Skin of body (tissue), 2 donors: ENCODE results near the gene TBC1D10A. TPM values are rescaled to one million over a fixed set of nuclear protein-coding genes. Genes with fewer than 3 reads are reported as not detected.

Source experiments
- DNase-seq: peaks from one replicate; lab custom pipeline; 2025; lab: John Stamatoyannopoulos, UW
- total RNA-seq: library from RNA; depleted of rRNA; stranded (reverse); fragments of >200 nt; gene quantifications from one replicate; pipeline ENCODE4 v1.2.3, GENCODE V29; 2014

The TBC1D10A gene
- 10.8 TPM for total RNA-seq

GRCh38 chr22:30326706-30327362 lies at the start of gene TBC1D10A:
Gene TBC1D10A (minus strand): TSS chr22:30326941. CDS start chr22:30326881, 60 bp downstream.
- peak; percentile 83 for DNase-seq

GRCh38 chr22:30375312-30375849 lies 48.6 kb upstream of the TBC1D10A start:
- DNase-seq = no peak

- no peak for DNase-seq
Observed at GRCh38 chr22:30373331-30374325, 46.9 kb upstream of the TBC1D10A start.

GRCh38 chr22:30372915-30373314 lies 46.2 kb upstream of the TBC1D10A start:
- DNase-seq = no peak

GRCh38 chr22:30371981-30372380 lies 45.2 kb upstream of the TBC1D10A start:
- DNase-seq = no peak

GRCh38 chr22:30371321-30371720 lies 44.6 kb upstream of the TBC1D10A start:
- DNase-seq = no peak

- DNase-seq = no peak
Observed at GRCh38 chr22:30370641-30371230, 44.0 kb upstream of the TBC1D10A start.

GRCh38 chr22:30368420-30368819 lies 41.7 kb upstream of the TBC1D10A start:
- no peak for DNase-seq

GRCh38 chr22:30365891-30366290 lies 39.1 kb upstream of the TBC1D10A start:
- DNase-seq = no peak

- DNase-seq = no peak
Observed at GRCh38 chr22:30362651-30363281, 36.0 kb upstream of the TBC1D10A start.

- DNase-seq = no peak
Observed at GRCh38 chr22:30361916-30362650, 35.3 kb upstream of the TBC1D10A start.

- DNase-seq = no peak
Observed at GRCh38 chr22:30358541-30358940, 31.8 kb upstream of the TBC1D10A start.

- no peak for DNase-seq
Observed at GRCh38 chr22:30357650-30358215, 31.0 kb upstream of the TBC1D10A start.

- peak; percentile 56 for DNase-seq
Observed at GRCh38 chr22:30357236-30357570, 30.5 kb upstream of the TBC1D10A start.

- peak; percentile 89 for DNase-seq
Observed at GRCh38 chr22:30356449-30357235, 29.9 kb upstream of the TBC1D10A start, which contains the start of the genes CCDC157 and SF3A1. Gene CCDC157 (plus strand): TSS chr22:30357007. CDS start chr22:30366001, 8,994 bp downstream. Gene SF3A1 (minus strand): TSS chr22:30356894. CDS start chr22:30356792, 102 bp downstream.

GRCh38 chr22:30354644-30355043 lies 27.9 kb upstream of the TBC1D10A start:
- no peak for DNase-seq

- no peak for DNase-seq
Observed at GRCh38 chr22:30351226-30351625, 24.5 kb upstream of the TBC1D10A start.

GRCh38 chr22:30348809-30349208 lies 22.1 kb upstream of the TBC1D10A start:
- peak; percentile 90 for DNase-seq

- no peak for DNase-seq
Observed at GRCh38 chr22:30348404-30348803, 21.7 kb upstream of the TBC1D10A start.
